CD4-positive, alpha-beta T cell treated with Interferon gamma for 1 hour (primary cell): ENCODE data around the gene CALR3.
"Not testable (repeated sequence)": the region's sequence is repeated elsewhere in the genome, so short reads cannot be mapped to it uniquely, and the experiment has no call there.

Experiments
- DNase-seq: peaks from one replicate; pipeline ENCODE4 v3.0.0-alpha.2; 2020

CALR3 gene

GRCh38 chr19:16496613-16496983 lies 631 bp upstream of the CALR3 start:
- DNase-seq: no peak

GRCh38 chr19:16486476-16486875 lies 9.5 kb downstream of the CALR3 start:
- not testable (repeated sequence) for DNase-seq

- no peak for DNase-seq
These were observed 13.2 kb downstream of the CALR3 start for GRCh38 chr19:16482745-16483144.

GRCh38 chr19:16477311-16477710 lies 18.7 kb downstream of the CALR3 start:
- no peak for DNase-seq

- DNase-seq: no peak
These were observed 19.6 kb downstream of the CALR3 start for GRCh38 chr19:16476401-16476800.

GRCh38 chr19:16473875-16474392 lies 22.0 kb downstream of the CALR3 start:
- no peak for DNase-seq

- no peak for DNase-seq
These were observed 23.0 kb downstream of the CALR3 start for GRCh38 chr19:16472992-16473391.

GRCh38 chr19:16472559-16472899 lies 23.4 kb downstream of the CALR3 start:
- DNase-seq: not testable (repeated sequence)

GRCh38 chr19:16470911-16471811 lies 24.8 kb downstream of the CALR3 start:
- DNase-seq: no peak

- no peak for DNase-seq
These were observed 25.4 kb downstream of the CALR3 start for GRCh38 chr19:16470541-16470910.

GRCh38 chr19:16467581-16467980 lies 28.4 kb downstream of the CALR3 start:
- no peak for DNase-seq

- DNase-seq: not testable (repeated sequence)
These were observed 29.1 kb downstream of the CALR3 start for GRCh38 chr19:16466802-16467427.

- DNase-seq: no peak
These were observed 30.7 kb downstream of the CALR3 start for GRCh38 chr19:16465239-16465638.

- DNase-seq: no peak
These were observed 31.9 kb downstream of the CALR3 start for GRCh38 chr19:16463991-16464575.

GRCh38 chr19:16463341-16463990 lies 32.5 kb downstream of the CALR3 start:
- DNase-seq: no peak

- no peak for DNase-seq
These were observed 33.2 kb downstream of the CALR3 start for GRCh38 chr19:16462757-16463250.

- DNase-seq: no peak
These were observed 34.3 kb downstream of the CALR3 start for GRCh38 chr19:16461630-16462051.

- no peak for DNase-seq
These were observed 35.5 kb downstream of the CALR3 start for GRCh38 chr19:16460454-16460853.

- DNase-seq: no peak
These were observed 36.3 kb downstream of the CALR3 start for GRCh38 chr19:16459680-16460079.

GRCh38 chr19:16458391-16459341 lies 37.3 kb downstream of the CALR3 start:
- DNase-seq: no peak

GRCh38 chr19:16457954-16458331 lies 38.0 kb downstream of the CALR3 start:
- DNase-seq: no peak
